Effector memory CD4-positive, alpha-beta T cell (primary cell): ENCODE measurements around the gene DLX6.

Experiments
- DNase-seq, 3 donors: peaks; one replicate each; pipeline ENCODE4 v3.0.0-alpha.2; 2020
- H3K27ac ChIP-seq: 2 replicates; pipeline ENCODE4 v1.7.0; 2013; ENCODE audit warnings: mild to moderate bottlenecking, low read length, moderate library complexity; ENCODE audit not compliant: insufficient read depth, poor library complexity, severe bottlenecking
- H3K27me3 ChIP-seq: replicated peaks from 2 replicates; pipeline ENCODE4 v1.7.0; 2013; ENCODE audit warnings: mild to moderate bottlenecking, low read length; ENCODE audit not compliant: insufficient read depth, control insufficient read depth, poor library complexity, severe bottlenecking
- H3K36me3 ChIP-seq: 2 replicates; pipeline ENCODE4 v1.7.0; 2013; ENCODE audit warnings: mild to moderate bottlenecking, low read length, moderate library complexity; ENCODE audit not compliant: control insufficient read depth, insufficient read depth
- H3K4me1 ChIP-seq: 2 replicates; pipeline ENCODE4 v1.7.0; 2013; ENCODE audit warnings: low read length, mild to moderate bottlenecking; ENCODE audit not compliant: control insufficient read depth, insufficient read depth, poor library complexity, severe bottlenecking
- H3K4me3 ChIP-seq: 2 replicates; pipeline ENCODE4 v1.7.0; 2013; ENCODE audit warnings: low read length, low read depth, mild to moderate bottlenecking; ENCODE audit not compliant: insufficient read depth, poor library complexity, severe bottlenecking
- H3K9me3 ChIP-seq: 2 replicates; pipeline ENCODE4 v1.7.0; 2013; ENCODE audit warnings: mild to moderate bottlenecking, low read length, moderate library complexity; ENCODE audit not compliant: control insufficient read depth

Gene DLX6

GRCh38 chr7:96985992-96986391 is 19.4 kb upstream of the DLX6 start:
- no peak overlapping the region for H3K27ac ChIP-seq
- no peaks in the 10 kb centered on the region for H3K9me3 ChIP-seq
- H3K36me3 ChIP-seq = no peaks in the 10 kb centered on the region
- no peaks in the 10 kb centered on the region for H3K4me1 ChIP-seq
- peaks cover 13% of the 10 kb centered on the region for H3K27me3 ChIP-seq
- no peak for DNase-seq
- H3K4me3 ChIP-seq = no peak overlapping the region

DNA sequence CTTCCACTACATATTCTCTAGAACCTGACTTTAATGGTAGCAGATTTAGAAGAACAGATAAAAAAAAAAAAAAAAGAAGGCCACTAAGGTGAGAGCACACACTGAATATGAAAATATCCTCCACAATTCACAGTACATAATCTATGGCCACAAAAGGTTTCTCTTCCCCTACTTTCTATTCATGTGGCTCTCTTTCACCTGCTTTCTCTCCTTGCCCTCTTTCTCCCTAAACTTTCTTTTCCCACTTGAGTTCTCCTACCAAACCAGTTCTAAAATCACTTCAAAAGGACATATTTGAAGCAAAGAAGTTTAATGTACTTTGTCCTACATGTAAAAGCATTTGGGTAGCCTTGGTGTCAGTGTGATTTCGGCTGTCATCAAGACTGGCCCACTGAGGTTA is 18.5 kb upstream of the DLX6 start:
- H3K4me3 ChIP-seq = no peak overlapping the region
- H3K27me3 ChIP-seq = peaks cover 13% of the 10 kb centered on the region
- no peak for DNase-seq
- H3K4me1 ChIP-seq = no peaks in the 10 kb centered on the region
- H3K36me3 ChIP-seq = no peaks in the 10 kb centered on the region
- H3K27ac ChIP-seq = no peak overlapping the region
- H3K9me3 ChIP-seq = no peaks in the 10 kb centered on the region

GRCh38 chr7:96987719-96988118 is 17.6 kb upstream of the DLX6 start:
- Histone ChIP-seq H3K4me3 (no peak overlapping the region), H3K27ac (no peak overlapping the region), H3K27me3 (peaks cover 17% of the 10 kb centered on the region), H3K36me3 (no peaks in the 10 kb centered on the region), H3K9me3 (no peaks in the 10 kb centered on the region), H3K4me1 (no peaks in the 10 kb centered on the region)
- no peak for DNase-seq

- Histone ChIP-seq H3K27me3 (peaks cover 23% of the 10 kb centered on the region), H3K4me1 (no peaks in the 10 kb centered on the region), H3K36me3 (no peaks in the 10 kb centered on the region), H3K4me3 (no peak overlapping the region), H3K27ac (no peak overlapping the region), H3K9me3 (no peaks in the 10 kb centered on the region)
- DNase-seq = no peak
These were observed 16.0 kb upstream of the DLX6 start for GRCh38 chr7:96989241-96989858.

GRCh38 chr7:96989859-96990317 is 15.5 kb upstream of the DLX6 start:
- Histone ChIP-seq H3K4me3 (no peak overlapping the region), H3K4me1 (no peaks in the 10 kb centered on the region), H3K9me3 (no peaks in the 10 kb centered on the region), H3K36me3 (no peaks in the 10 kb centered on the region), H3K27me3 (peaks cover 23% of the 10 kb centered on the region), H3K27ac (no peak overlapping the region)
- DNase-seq = no peak

GRCh38 chr7:96991546-96992191 is 13.7 kb upstream of the DLX6 start:
- no peak overlapping the region for H3K4me3 ChIP-seq
- H3K27me3 ChIP-seq = peaks cover 30% of the 10 kb centered on the region
- H3K9me3 ChIP-seq = no peaks in the 10 kb centered on the region
- H3K4me1 ChIP-seq = no peaks in the 10 kb centered on the region
- no peak overlapping the region for H3K27ac ChIP-seq
- no peaks in the 10 kb centered on the region for H3K36me3 ChIP-seq
- no peak for DNase-seq

DNA sequence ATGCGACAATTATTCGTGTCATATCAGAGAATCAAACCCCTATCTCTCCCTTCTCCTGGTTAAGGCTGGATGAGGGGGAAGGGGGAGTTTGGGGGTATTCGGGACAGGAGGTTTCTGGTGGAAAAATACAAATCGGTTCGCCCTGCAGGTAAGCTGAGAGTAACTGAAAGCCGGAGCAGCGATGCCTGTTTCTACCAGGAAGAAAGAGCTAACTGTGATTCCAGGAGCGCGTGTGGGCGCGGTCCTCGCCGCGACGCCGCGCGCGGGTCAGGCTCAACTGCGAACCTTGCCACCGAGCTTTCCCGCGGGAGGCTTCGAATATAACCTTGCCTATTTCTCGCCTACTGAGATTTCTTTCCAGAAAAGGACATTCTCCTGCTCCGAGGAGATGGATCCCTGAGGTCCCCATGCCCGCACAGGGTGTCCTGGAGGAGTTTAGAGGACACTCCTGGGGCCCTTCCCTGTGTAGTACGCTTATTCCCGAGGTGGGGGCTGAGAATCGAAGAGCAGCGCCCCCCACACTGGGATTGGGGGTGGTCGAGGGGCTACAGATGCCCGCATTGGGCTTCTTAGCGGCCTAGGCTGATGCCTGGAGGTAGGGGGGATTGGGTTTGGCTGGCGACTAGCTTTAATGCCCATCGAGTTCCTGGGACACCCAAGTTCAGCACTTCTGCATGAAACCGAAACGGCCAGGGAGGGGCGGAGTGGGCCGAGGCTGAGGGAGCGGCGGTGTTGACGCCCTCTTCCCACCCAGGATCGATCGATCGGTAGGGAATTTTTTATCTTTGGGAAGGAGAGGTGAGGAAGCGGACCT is 13.0 kb upstream of the DLX6 start:
- no peak overlapping the region for H3K27ac ChIP-seq
- peaks cover 36% of the 10 kb centered on the region for H3K27me3 ChIP-seq
- DNase-seq = no peak
- no peaks in the 10 kb centered on the region for H3K36me3 ChIP-seq
- no peaks in the 10 kb centered on the region for H3K9me3 ChIP-seq
- no peaks in the 10 kb centered on the region for H3K4me1 ChIP-seq
- no peak overlapping the region for H3K4me3 ChIP-seq

DNA sequence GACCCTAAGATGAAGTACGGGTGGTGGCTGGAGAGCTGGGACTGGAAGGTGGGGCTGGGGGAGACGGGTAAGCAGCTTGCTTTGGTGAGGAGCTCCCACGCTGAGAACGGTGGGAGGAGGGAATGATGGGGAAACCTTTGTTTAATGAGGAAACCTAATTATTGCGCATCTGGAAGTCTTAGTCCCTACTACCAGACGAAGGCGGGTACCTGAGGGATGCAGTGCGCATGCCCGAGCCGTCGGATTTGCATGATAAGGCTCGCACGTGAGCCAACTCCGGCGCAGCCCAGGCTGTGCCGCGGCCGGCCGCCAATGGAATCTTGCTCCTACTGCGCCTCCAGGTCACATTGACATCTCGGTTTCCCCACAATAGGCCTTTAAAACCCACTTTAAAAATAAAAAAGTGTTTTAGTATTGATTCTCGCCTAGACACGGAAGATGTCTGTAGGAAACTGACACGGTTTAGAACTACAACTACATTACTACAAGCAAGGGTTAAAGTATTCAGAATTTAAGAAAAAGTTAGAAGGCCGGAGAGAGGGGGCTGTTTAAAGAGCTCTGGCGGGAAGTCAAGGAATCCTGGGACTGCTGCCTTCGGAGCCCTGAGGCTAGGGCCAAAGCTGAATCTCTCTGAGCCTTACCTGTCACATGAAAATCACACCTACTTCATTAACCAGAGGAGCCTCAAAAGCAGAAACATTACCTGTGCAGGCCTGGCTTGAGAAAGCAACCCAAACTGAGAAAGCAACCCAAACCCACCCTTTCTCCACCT is 12.1 kb upstream of the DLX6 start:
- no peak for DNase-seq
- Histone ChIP-seq H3K36me3 (no peaks in the 10 kb centered on the region), H3K4me3 (no peak overlapping the region), H3K27ac (no peak overlapping the region), H3K9me3 (no peaks in the 10 kb centered on the region), H3K4me1 (no peaks in the 10 kb centered on the region), H3K27me3 (peaks cover 44% of the 10 kb centered on the region)

GRCh38 chr7:96993980-96994379 is 11.4 kb upstream of the DLX6 start:
- H3K9me3 ChIP-seq = no peaks in the 10 kb centered on the region
- peaks cover 48% of the 10 kb centered on the region for H3K27me3 ChIP-seq
- H3K4me1 ChIP-seq = no peaks in the 10 kb centered on the region
- no peaks in the 10 kb centered on the region for H3K36me3 ChIP-seq
- H3K27ac ChIP-seq = no peak overlapping the region
- H3K4me3 ChIP-seq = no peak overlapping the region
- no peak for DNase-seq
